Activated CD8-positive, alpha-beta memory T cell treated with anti-CD3 and anti-CD28 coated beads, Interleukin-2, amount 50 U/mL, for 1 hour (primary cell): ENCODE data around the gene PMPCA.

ENCODE experiments used
- DNase-seq: peaks from one replicate; pipeline ENCODE4 v3.0.0-alpha.2; 2020; ENCODE audit errors: extremely low read depth

The PMPCA gene

DNA sequence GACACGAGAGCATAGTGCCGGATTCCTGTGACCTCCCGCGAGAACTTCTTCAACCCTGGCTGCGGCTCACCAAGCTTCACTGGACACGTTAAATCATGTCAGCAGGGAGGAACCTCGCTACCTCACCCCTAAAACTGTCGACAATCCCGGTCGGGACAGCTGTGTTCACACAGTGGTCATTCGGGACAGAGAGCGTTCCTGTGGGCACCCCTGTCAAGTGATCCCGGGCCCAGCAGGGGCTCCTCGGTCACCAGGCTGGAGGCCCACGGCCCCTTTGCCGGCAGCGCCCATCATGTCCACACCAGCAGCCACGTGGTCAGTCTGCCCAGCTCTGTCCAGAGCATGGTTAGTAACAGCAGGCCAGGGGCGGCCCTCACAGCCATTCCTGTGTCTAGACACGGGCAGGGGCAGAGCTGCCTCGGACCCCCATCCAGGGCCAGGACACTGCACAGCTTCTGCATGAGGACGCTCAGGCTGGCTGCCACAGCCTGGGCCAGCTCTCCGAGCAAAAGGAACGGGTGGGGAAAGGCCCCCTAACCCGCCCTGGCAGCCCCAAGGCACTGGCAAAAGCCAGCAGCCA, 25.7 kb downstream of the PMPCA start:
- DNase-seq = no peak

DNA sequence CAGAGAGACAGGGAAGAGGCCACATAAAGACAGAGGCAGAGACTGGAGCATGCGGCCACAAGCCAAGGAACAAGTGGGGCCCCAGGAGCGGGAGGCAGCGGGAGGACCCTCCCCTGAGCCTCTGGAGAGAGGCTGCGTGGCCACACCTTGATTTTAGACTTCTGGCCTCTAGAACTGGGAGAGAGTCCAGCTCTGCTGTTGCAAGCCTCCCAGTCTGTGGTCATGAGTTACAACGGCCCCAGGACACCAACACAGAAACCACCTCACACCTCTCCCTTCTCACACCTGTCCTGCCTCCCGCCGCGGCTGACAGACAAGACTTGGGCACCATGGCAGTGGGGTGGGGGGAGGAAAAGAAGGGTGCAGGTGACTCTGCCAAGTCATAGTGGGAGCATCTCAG, 27.0 kb downstream of the PMPCA start:
- no peak for DNase-seq

DNA sequence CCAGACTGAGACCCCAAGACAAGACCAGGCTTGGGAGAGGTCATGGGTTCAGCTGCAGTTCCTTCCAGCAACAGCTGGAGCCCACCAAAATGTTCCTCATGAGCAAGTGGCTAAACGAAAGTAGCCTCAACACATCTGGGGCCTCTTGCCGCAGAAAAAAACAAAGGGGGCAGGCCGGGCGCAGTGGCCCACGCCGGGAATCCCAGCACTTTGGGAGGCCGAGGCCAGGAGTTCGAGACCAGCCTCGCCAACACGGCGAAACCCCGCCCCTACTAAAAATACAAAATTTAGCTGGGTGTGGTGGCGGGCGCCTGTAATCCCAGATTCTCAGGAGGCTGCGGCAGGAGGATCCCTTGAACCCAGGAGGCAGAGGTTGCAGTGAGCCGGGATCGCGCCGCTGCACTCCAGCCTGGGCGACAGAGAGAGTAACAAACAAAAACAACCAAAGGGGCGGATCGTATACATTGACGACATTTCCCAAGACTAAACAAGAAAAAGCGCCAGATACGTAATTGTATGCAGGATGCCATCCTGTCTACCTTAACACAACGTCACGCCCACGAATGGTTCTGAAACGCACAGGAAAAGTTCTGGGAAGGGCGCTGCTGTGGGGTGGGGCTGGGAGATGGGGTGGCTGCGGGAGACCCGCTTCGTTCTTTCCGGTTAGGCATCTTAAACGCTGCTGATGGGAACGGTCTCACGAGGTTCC, 27.5 kb downstream of the PMPCA start:
- DNase-seq = no peak

DNA sequence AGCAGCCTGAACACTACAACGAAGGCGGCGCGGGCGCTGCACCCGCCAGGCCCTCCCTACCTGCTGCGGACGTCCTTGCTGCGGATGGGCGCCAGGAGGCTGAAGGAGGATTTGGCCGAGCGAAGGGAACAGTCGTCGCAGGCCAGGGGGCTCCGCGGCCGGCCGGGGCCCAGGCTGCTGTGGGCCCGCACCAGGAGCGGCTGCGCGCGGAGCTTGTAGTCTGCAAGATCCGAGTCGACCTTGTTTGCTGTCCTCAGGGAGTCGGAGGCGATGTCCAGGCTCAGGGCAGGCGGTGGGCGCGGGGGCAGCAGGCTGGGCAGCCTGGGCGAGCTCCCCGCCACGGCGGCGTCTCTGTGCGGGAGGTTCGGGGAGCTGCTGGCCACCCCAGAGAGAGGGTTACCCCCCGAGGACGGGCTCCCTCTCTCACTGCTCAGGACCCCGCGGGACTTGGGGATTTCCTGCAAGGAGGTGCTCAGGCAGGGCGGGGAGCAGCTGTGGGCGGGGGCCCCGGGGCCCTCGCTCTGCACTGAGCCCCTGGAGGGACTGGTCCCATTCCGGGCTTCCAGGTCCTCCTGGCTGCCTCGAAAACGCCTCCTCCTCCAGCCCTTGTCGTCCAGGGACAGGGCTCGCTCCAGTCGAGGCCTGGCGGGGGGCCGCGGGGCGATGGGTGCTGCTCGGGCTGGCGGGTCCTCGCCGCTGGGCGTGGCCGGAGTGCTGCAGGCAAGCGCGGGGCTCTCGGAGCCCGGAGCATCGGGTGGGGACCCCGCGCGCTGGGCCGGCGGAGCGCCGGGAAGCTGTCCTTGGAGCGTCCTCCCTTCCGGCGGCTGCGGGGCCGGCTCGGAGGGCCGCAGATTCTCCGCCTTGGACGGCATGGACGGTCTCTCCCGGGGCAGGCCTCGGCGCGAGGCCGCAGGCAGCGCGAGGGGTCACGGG, 28.4 kb downstream of the PMPCA start:
- no peak for DNase-seq

DNA sequence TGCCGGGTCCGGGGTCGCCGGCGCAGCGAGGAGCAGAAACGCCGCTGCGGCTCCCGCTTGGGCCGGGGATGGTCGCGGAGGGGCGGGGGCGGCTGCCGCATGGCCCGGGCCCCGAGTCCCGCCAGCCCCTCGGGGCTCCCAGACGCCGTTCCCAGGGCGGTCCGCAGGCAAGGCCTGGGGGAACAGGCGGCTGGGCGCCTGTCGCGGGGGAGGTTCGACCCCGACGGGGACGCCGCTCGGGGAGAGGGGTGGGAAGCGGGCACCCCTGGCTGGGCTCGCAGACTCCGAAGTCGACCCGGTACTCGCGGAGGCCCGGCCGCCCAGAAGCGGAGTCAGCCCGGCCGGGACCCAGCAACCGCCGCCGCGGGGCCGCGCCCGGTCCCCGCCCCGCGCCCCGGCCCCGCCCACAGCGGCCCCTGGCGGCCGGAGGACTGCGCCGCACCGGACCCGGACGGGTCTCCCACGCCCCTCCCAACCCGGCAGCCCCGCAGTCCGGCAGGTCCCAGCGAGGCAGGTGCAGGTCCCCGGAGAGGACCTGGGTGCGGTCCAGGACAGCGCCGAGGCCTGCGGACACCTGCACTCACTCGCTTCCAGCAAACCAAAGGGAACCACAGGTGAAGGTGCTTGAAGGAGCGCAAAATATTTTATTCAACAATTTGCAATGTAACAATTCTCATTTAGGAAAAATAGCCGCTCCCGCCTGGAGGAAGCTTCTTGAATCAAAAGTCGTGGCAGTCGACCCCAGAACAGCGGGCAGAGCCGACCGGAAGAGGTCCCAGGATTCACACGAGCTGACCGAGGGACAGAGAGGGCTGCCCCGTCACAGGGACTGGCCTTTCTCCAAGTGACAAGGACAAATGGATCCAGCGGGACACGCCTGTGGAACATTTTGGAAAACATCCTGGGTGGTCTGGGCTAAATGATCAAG, 29.3 kb downstream of the PMPCA start, which contains the start of gene INPP5E:
Gene INPP5E (minus strand): TSS at position 365 of the 928 bp plus-strand sequence. CDS start 426 bp downstream, outside the sequence.
- peak; percentile 24 for DNase-seq

DNA sequence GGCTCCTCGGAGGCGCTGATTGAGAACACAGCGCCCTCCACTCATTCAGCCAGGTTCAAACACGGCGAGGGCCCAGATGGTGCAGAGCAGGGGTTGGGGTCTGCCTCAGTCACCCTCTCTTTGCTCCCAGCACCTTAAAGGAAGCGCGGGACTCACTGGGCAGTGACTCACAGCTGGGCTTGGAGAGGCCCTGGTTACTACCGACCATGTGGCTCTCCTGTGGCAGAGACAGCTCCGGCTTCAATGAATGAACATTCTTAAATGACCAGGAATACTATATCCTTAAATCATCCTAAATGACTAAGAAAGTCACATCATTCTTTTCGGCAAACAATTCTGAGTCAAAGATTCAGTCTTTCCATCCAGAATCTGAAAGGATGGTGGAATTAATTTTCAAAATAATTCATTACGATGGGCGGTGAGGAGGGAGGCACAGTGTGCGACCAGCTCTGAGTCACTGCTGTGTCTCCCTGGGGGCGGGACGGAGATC, 30.8 kb downstream of the PMPCA start:
- DNase-seq = no peak

DNA sequence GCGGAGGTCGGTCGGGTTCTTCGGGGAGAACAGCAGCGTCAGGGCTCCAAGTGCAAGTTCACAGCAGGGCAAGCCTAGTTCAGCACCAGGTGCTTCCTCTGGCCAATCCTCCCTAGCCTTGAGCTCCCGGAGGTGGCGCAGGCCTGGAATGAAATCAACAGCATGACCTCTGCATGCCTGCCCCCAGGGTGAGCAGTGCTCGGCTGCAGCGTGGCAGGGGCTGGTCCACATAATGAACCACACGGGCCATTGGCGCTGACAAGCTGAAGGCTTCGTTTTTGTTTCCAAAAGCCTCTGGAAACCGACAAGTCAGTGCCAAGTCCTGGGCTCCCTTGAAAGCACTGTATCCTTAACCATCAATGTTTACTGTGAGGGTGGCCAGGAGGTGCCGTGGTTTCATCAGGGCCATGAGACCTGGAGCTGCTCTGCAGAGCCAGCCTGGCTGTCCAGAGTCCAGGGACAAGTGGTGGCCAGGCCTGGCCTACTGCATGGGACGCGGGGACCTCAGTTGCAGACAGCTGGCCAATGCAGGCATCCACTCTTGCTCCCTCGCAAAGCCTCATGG, 31.3 kb downstream of the PMPCA start:
- DNase-seq = no peak

DNA sequence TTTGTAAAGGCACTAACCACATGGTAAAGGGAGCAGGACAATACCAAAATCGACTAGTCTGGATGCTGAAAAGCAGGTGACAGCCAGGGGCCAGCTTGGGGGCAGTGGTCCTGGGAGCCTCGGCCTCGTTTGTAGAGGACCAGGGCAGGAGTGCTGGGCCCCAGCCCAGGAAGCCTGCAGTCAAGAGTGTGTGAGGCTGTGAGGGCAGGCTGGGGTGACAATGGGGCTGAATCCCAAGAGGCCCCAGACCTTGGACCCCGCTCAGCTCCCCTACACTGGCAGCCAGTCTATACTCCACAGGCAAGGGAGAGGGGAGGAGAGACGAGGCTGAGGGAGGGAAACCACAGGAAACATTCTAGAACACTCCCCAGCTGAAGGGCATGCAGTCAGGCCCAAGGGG, 31.8 kb downstream of the PMPCA start:
- DNase-seq = no peak

DNA sequence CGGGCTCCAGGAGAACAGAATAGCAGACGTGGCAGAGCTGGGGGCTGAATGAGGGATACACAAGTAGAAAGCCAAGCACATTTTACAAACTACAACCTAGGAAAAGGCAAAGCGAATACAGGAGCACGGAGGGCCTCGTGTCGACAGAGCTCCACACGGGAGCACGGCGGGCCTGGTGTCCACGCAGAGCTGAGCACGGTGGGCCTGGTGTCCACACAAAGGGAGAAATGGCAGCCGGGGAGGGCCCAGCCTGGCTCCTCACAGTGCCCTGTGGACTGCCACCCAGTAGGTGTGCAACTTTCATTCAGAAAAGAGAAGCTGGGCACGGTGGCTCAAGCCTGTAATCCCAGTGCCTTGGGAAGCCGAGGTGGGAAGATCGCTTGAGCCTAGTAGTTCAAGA, 32.6 kb downstream of the PMPCA start:
- no peak for DNase-seq

DNA sequence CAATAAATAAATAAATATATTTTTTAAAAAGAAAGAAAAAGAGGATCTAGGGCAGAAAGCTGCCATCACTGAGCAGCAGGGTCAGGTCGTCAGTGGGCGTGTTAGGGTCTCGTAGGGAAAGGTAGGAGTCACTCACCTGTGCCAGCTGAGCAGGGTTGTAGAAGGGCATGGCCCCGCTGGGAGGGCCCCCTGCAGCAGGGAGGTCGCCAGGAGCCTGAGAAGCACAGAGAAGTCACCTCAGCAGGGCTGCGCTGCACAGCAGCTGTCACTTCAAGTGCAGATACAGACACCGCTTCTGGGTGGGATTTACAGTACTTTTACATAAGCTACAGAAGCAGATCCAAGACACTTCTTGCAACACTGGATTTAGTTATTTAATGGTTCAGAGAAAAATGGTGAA, 33.2 kb downstream of the PMPCA start:
- DNase-seq = no peak

DNA sequence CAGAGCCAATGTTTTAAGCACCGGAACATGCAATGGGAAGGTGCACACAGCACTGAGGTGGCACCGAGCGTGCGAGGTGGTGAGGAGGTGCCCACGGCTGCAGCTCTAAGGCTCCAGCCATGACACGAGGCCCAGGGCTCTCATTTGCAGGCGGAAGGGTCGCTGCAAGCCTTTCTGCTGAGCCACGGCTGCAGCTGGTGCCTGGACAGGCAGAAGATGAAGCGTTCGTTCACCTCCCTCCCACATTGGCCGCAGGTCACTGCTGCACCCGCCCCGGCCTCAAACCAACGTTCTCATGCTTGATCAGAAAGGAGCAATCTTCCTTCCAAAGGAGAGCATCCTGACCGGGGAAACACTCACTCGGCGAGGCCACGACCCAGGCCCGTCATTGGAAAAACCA, 33.6 kb downstream of the PMPCA start:
- no peak for DNase-seq

DNA sequence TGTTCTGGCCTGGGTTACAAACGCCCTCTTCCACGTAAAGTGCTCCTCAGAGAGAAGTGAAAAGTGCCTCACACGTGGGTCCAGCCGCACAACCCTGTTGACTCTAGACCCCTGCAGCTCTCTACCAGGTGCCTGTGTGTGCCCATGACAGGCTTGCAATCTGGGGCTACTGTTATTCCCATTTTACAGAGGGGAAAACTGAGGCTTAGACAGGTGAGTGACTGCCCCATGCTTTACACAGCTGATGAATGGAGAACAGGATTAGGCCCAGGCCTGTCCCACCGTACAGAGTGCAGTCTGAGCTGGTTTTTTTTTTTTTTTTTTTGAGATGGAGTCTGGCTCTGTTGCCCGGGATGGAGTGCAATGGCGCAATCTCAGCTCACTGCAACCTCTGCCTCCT, 35.3 kb downstream of the PMPCA start:
- DNase-seq = no peak

DNA sequence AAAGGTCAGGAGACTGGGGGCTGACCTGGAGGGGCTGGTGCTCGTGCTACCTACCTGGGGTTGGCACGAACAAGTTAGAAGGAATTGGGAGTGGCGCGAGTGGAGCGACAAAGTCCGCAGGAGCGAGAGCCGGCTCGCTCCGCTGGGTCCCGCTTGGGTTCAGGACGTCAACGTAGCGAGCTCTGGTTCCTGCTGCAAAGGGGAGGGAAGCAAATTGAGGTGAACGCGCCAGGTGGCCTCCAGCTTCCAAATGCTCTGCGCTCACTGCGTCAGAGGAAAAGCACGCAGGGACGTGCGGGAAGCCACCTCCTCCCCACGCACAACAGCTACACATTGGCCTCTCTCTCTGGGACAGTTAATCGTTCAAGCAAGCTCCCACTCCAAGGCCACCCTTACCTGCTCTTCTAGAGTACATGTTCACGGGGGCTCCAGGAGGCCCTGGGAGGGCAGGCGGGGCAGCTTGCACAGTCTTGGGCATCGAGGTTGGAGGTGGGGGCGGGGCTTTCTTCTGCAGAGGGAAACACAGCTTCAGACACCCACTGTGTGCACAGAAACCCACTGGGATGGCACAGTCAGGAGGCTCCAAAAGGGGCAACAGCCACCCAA, 36.8 kb downstream of the PMPCA start:
- no peak for DNase-seq

DNA sequence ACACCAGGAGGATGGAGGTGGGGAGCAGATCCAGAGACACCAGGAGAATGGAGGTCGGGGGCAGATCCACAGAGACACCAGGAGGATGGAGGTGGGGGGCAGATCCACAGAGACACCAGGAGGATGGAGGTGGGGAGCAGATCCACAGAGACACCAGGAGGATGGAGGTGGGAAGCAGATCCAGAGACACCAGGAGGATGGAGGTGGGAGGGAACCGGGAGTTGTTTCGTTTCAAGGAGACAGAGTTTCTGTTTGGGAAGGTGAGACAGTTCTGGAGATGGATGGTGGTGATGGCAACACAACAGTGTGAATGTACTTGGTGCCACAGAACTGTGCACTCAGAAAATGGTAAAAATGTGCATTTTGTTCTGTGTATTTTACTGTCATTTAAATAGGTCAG, 38.2 kb downstream of the PMPCA start:
- no peak for DNase-seq

DNA sequence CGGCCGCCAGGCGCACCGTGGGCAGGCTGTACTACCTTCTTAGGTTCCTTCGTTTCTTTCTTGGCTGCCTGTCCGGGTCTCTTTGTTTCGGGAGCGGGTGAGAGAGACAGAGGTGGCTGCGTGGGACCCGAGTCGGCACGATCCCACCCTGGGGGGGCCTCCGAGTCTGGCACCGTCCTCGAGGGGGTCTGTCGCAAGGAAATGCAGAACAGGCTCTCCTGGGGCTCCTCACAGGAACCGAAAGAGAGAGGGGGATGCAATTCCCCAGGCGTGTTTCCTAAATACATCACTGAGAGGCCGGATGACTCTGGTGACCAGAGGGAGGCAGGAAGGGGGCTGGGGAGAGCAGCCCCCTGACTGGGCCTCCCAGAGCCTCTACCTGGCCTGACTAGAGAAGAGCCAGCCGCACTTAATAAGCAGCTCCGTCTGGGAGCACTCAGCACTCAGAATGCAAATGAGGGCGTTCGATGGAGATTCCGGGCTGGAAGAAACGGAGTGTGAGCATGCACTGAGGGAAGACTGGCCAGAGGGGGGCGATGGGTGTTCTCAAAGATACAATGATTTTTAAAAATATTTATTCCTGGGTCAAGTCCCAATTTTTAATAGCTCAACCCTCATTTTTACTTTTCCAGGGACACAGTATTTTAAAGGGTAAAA, 40.9 kb downstream of the PMPCA start:
- DNase-seq = no peak

DNA sequence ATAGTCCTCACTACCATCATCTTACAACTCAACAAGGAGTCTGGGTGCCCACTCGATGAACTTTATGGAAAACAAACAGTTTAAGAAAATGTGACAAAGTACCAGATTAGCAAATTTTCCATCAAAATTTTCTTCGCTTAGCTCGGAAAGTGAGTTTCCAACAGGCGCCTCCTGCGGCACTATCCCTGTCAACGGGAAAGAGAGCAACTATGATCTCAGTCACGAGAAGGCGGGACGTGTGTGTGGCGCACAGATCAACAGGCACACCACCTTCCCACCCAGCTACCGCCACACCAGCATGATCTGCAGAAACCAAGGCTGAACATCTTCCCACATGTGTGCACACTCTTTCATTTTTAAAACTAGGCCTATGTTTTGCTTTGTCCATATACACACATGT, 42.9 kb downstream of the PMPCA start:
- no peak for DNase-seq

DNA sequence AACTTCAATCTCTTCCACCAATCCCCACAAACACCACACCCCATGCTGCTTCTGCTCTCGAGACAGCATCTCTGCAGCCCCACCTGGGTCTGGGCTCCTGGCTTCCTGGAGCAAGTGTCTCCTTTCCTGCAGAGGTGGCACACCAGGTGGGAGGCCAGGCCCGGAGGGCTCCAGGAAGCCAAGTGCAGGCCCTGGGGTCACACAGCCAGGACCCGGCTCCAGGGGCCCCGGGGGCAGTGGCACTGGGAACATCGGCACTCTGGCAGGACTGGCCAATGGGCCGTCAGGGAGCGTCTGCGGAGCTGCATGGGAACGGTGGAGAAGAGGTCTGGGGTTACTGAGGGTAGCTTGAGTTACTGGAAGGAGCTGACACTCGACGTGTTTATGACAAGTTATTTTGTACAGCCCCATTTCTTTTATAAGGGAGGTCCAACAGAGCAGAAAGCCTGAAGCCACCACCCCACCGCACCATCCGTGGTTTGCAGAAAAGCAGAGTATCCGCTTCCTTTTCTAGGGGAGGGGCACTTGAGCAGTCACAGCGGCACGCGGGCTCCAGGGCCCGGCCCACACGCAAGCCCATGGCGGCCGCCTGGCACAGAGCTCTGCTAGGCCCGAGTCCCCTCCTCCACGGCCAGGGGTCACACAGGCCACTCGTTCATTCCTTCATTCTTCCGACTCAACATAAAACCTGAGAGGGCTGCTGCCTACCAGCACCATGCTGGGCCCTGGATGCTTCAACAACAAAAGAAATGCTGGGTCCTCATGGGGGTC, 43.8 kb downstream of the PMPCA start:
- DNase-seq = no peak

DNA sequence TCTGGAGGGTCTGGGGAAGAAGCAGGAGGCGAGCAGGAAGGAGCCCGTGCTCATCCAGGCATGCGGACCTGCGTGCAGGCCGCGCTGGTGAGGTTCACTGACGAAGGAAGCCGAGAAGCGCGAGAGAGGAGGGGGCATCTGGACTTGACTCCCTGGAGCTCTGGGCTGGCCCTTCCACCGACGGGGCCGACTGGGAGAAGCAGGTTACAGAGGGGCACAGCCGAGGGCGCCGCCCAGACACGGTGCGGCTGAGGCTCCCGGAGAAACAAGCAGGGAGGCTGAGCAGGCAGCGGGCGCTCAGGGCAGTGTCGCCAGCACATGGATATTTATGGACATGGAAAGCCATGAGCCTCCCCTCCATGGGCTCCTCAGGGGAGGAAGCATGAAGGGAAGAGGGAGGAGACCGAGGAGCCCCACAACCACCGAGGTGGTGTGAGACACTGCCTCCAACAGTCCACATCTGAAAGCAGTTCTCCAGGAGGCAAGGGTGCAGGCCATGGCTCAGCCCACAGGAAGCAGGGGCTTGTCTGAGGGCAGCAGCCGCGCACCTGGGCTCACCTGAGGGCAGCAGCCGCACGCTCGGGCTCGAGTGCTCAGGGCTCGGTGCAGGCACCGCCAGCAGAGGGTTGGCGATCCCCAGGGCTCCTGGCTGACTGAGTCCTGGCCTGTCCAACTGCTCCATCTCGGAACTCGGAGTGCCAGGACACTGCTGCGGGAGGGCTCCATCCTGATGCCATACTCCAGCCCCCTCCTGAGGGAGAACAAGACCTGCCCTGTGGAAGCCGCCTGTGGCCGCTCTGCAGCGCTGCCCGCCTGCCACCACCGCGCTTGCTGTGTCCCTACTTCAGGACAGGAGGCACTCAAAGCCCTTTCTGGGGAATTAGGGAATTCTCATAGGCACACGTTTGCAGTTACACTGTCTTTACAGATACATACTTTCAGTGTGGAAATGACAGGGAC, 44.9 kb downstream of the PMPCA start:
- no peak for DNase-seq
